ENCODE data around the gene ITGA2B.
"Not testable (repeated sequence)": the region's sequence is repeated elsewhere in the genome, so short reads cannot be mapped to it uniquely, and the experiment has no call there.

Gene ITGA2B

DNA sequence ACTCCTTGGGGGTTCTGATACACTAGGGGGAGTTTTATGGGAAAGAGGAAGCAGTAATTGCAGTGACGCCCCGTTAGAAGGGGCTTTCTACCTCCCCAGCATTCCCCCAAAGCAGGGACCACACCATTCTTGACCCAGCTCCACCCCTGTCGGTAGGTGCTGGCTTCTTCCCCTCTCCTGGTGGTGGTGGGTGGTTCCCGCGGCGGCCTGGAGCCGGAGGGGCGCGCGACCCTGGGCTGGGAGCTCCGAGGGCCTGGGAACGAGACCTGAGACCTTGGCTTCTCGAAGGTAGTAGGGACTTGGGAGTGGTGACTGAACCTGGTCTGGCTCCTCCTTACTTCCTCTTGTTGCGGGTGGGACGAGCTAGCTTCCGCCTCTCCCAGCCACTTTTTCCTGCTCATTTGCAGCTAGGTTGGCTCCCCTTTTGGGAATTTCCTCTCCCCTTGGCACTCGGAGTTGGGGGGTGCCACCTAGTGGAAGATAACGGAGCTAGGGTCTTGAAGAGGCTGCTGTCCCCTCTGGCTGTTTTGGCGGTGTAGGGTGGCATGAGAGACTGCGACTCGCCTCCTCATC lies 43.9 kb downstream of the ITGA2B start:
- no peaks in the 10 kb centered on the region for H3K36me3 ChIP-seq
- H3K4me3 ChIP-seq (ENCODE audit: low read depth, low read length) = peak overlapping the region; percentile 83
- TF ChIP-seq, protein P1, sequence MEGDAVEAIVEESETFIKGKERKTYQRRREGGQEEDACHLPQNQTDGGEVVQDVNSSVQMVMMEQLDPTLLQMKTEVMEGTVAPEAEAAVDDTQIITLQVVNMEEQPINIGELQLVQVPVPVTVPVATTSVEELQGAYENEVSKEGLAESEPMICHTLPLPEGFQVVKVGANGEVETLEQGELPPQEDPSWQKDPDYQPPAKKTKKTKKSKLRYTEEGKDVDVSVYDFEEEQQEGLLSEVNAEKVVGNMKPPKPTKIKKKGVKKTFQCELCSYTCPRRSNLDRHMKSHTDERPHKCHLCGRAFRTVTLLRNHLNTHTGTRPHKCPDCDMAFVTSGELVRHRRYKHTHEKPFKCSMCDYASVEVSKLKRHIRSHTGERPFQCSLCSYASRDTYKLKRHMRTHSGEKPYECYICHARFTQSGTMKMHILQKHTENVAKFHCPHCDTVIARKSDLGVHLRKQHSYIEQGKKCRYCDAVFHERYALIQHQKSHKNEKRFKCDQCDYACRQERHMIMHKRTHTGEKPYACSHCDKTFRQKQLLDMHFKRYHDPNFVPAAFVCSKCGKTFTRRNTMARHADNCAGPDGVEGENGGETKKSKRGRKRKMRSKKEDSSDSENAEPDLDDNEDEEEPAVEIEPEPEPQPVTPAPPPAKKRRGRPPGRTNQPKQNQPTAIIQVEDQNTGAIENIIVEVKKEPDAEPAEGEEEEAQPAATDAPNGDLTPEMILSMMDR (IDR thresholded peaks at IDR 0.05; ENCODE audit: low read depth, low read length) = peak; percentile 72
- H3K4me1 ChIP-seq = no peaks in the 10 kb centered on the region
- DNase-seq = peak; percentile 76
- no peaks in the 10 kb centered on the region for H3K9me3 ChIP-seq
- no peaks in the 10 kb centered on the region for H3K27me3 ChIP-seq

DNA sequence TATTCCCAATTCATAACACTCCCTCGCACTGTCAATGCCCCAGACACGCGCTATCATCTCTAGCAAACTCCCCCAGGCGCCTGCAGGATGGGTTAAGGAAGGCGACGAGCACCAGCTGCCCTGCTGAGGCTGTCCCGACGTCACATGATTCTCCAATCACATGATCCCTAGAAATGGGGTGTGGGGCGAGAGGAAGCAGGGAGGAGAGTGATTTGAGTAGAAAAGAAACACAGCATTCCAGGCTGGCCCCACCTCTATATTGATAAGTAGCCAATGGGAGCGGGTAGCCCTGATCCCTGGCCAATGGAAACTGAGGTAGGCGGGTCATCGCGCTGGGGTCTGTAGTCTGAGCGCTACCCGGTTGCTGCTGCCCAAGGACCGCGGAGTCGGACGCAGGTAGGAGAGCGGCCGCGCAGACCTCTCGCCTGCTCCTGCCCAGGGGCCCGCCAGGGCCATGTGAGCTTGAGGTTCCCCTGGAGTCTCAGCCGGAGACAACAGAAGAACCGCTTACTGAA lies 44.5 kb downstream of the ITGA2B start, which contains the start of gene GRN:
GRN (plus strand) TSS at position 364 of the 515 bp plus-strand sequence. CDS start 3,863 bp downstream, outside the sequence.
- Histone ChIP-seq H3K27me3 (no peaks in the 10 kb centered on the region), H3K4me1 (no peaks in the 10 kb centered on the region), H3K36me3 (no peaks in the 10 kb centered on the region), H3K4me3 (ENCODE audit: low read depth, low read length) (peak within 1 kb of the TSS; percentile 83), H3K9me3 (no peaks in the 10 kb centered on the region)
- DNase-seq = peak; percentile 96
- TF ChIP-seq, protein P1 (IDR thresholded peaks at IDR 0.05; ENCODE audit: low read depth, low read length) = no peak

DNA sequence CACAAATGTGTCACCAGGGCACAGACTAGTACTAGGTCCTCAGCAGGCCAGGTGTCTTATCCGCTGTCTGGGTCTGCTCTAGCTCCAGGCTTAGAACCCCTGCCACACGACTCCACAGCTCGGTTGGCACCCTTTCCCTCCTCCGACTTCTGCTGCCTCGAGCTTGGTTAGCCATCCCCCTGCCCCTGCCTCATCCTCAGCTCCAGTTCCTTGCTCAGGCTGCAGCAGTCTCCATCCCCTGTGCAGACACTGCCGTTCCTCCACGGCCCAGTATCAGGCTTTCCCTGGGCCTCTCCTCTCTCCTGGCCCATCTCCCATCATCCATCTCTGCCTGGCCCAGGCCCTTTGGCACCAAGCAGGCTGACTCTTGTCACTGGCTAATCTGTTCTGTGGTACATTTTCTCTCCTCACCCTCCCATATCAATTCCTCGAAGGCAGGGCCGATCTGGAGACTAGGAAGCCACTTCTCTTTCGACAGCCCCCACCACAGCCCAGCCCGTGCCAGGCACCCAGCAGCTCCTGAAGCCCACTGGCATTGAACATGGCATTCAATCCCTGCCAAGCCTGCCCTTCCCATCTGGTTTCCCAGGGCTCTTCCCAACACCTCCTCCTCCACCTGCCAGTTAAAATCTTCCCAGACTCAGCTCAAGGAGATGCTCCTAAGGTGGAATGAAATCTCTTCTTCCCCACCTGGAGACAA lies 45.8 kb downstream of the ITGA2B start:
- TF ChIP-seq, protein P1 (IDR thresholded peaks at IDR 0.05; ENCODE audit: low read depth, low read length) = no peak
- no peak for DNase-seq

DNA sequence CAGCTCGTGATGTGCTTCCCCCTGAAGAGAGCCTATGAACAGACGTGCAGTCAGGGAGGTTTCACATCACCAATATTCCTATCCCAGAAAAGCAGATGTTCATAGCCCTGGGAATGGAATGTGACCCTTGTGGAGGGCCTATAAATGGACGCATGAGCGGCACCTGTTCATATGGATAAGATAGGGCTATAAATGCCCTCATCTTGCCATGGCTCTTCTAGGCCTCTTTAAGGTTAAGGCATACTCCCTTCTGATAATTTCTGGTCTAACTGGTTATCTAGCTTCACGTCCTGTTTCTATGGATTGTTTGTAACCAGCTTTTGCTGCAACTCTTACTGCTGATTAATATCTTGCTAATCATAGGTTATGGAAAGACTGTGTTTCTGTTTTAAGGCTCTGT lies 48.9 kb downstream of the ITGA2B start:
- not testable (repeated sequence) for H3K4me1 ChIP-seq

More for the DNA sequence above, 45.8 kb downstream of the ITGA2B start:
- no peaks in the 10 kb centered on the region for H3K9me3 ChIP-seq
- H3K4me1 ChIP-seq = no peaks in the 10 kb centered on the region
- no peaks in the 10 kb centered on the region for H3K27me3 ChIP-seq
- no peaks in the 10 kb centered on the region for H3K36me3 ChIP-seq
- H3K4me3 ChIP-seq (ENCODE audit: low read depth, low read length) = no peak overlapping the region

DNA sequence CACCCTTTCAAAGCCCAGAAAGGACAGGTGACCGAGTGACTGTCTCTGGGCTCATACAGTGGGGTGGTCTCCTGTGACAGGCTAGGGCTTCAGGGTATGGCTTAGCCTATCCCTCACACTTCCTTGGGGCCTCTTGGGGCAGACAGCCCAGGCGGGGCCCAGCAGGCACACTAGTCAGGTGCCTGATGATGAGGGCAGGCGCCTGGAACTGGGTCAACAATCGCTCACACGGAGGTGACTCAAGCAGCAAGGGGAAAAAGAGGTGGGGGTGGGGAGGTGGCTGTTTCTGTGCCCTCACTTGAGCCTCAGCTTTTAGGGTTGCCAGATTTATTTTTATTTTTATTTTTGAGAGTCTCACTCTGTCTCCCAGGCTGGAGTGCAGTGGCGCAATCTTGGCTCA lies 50.7 kb downstream of the ITGA2B start:
- no peak overlapping the region for H3K4me3 ChIP-seq (ENCODE audit: low read depth, low read length)
- no peaks in the 10 kb centered on the region for H3K36me3 ChIP-seq
- no peaks in the 10 kb centered on the region for H3K4me1 ChIP-seq
- TF ChIP-seq, protein P1 (IDR thresholded peaks at IDR 0.05; ENCODE audit: low read depth, low read length) = no peak
- H3K27me3 ChIP-seq = no peaks in the 10 kb centered on the region
- DNase-seq = no peak
- no peaks in the 10 kb centered on the region for H3K9me3 ChIP-seq

More for the DNA sequence above, 48.9 kb downstream of the ITGA2B start:
- H3K9me3 ChIP-seq; H3K36me3 ChIP-seq; H3K4me3 ChIP-seq (ENCODE audit: low read depth, low read length); H3K27me3 ChIP-seq; DNase-seq: not testable (repeated sequence)

DNA sequence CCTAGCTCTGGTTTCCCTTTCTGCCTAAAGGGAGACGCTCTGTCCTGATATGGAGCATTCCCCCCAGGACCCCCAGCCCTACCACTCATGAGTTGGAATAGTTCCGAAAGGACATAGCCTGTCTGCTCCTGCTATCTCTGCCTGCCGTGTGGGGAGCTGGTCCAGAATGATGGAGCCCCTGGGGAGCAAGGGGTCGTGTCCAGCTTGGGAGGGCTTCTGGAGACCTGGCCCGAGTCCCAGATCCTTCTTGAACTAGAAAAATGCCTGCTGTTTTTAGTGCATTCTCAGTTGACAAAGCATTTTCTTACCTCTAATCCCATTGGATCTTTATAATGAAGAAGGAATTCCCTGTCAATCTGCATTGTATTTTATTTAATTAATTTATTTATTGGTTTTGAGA lies 53.5 kb downstream of the ITGA2B start:
- TF ChIP-seq, protein P1 (IDR thresholded peaks at IDR 0.05; ENCODE audit: low read depth, low read length) = no peak
- Histone ChIP-seq H3K36me3 (no peaks in the 10 kb centered on the region), H3K4me3 (ENCODE audit: low read depth, low read length) (no peak overlapping the region), H3K4me1 (0 out of 2 replicates have a peak, but pooled peaks cover 2% of the 10 kb centered on the region), H3K27me3 (no peaks in the 10 kb centered on the region), H3K9me3 (no peaks in the 10 kb centered on the region)
- DNase-seq = no peak

All from BE2C (cell line).